NCI-H2081 treated with DMSO at 0.1 percent for 48 hours (cell line): ENCODE measurements around the gene NLRP10.

Experiments
- DNase-seq: peaks from one replicate; lab custom pipeline; 2025; lab: John Stamatoyannopoulos, UW

Gene NLRP10

GRCh38 chr11:7974668-7975067 lies 9.4 kb upstream of the NLRP10 start:
- DNase-seq, result no peak

DNA sequence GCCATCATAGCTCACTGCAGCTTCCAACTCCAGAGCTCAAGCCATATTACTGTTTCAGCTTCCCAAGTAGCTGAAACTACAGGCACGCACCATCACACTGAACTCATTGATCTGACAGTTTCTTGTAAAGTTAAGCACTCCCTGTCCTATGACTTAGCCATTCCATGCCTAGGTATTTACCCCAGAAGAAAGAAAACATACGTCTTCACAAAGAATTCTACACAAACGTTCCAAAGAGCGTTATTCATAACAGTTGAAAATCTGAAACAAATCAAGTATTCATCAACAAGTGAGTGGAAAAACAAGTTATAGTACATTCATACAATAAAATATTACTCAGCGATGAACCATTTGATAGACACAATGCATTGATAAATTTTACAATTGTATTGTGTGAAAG lies 7.8 kb upstream of the NLRP10 start:
- DNase-seq, result no peak

DNA sequence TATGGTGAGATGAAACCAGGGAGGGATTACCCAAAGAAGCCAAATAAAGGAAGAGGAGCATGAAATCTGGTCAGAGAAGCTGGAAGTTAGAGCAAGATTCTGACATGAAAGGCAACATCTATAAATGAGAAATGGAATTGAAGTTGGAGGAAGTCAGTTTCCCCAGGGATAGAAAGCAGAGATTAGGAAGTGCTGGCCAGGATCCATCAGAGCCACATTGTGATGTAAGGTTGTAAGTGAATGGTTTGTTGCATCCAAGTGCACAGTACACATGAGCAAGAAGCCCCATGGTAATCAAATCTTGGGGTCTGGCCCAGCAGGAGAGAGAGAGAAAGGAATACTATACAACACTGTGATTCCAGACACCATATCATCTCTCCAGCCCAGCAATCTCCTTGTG lies 6.6 kb upstream of the NLRP10 start:
- DNase-seq, result no peak

GRCh38 chr11:7969756-7970646 lies 4.8 kb upstream of the NLRP10 start:
- no peak for DNase-seq

- no peak for DNase-seq
These were observed 3.4 kb upstream of the NLRP10 start for GRCh38 chr11:7968686-7969085.

DNA sequence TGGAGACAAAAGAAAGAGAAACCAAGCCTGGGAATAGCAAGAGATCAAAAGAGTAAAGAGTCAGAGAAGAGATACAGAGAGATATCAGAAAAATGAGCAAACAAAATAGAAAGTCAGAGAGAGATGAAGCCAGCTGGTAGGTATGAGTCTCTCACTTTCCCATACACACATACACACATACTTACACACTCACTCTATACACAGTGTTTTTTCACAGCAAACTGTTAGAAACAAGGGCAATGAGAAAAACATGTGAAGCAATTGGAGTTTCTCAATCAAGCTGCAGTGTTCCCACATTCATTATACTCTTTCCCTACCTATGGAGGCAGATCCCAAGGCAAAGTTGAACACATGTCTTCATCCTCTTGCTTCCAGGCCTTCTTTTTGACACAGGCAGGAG lies 2.6 kb upstream of the NLRP10 start:
- DNase-seq, result no peak

DNA sequence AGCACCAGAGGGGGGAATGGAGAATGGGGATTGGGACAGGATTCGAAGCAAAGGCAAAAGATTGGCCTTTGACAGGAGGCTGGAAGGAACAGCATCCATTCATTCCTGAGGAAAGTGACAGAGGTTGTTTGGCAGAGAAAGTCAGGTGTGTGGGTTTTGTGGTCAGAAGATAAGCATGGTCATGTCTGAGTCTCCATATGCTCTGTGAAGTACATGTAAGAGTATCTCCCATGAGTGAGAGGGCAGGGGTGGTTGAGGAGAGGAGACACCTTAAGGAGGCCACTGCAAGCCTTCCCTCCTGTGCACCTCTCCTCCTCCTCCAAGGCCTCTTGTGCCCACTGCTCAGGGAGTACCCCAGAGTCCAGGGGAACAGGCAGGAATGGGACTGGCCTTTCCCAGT lies 1.9 kb upstream of the NLRP10 start:
- DNase-seq, result no peak

- DNase-seq, result no peak
These were observed 374 bp downstream of the NLRP10 start for GRCh38 chr11:7964873-7965272.

GRCh38 chr11:7964261-7964660 lies 986 bp downstream of the NLRP10 start:
- no peak for DNase-seq

DNA sequence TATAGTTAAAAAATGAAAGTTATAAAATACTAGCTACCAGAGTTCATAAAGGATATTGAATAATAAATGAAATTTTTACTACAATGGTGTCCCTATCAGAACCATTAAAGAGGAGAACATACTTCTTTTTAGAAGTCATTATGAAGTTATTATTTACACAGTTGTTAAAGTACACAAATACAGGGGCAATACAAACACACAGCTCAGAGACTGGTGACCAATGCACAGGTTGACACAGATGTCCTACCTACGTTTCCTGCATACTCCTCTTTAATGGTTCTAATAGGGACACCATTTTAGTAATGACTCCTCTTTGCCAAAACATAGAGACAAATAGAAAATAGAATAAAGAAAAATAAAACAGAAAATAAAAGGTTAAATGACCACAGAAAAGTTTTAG lies 10.1 kb downstream of the NLRP10 start:
- DNase-seq, result no peak

- DNase-seq, result no peak
These were observed 15.3 kb downstream of the NLRP10 start for GRCh38 chr11:7949934-7950333.

- no peak for DNase-seq
These were observed 21.1 kb downstream of the NLRP10 start for GRCh38 chr11:7944123-7944522.

DNA sequence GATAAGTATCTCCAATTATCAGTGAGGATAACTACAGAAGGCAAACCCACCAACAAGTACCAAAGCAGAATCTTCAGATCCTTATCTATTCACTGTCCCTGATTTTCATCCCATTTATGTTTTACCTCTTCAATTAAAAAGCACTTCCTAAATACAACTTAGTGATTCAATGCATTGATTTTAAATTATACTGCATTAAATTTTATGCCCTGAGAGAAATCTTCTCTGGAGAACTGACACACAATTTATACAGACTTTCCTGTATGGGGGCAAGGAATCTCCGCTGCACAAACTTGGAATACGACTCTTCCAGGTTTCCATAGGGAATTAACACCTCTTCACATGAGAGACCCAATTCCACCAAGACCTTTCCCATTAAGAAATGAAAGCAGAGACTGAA lies 23.6 kb downstream of the NLRP10 start, which contains the start of gene OR10A3:
OR10A3 (minus strand) TSS at position 101 of the 400 bp plus-strand sequence. CDS start 2,188 bp downstream, outside the sequence.
- no peak for DNase-seq

- DNase-seq, result no peak
These were observed 24.1 kb downstream of the NLRP10 start for GRCh38 chr11:7941146-7941545.

DNA sequence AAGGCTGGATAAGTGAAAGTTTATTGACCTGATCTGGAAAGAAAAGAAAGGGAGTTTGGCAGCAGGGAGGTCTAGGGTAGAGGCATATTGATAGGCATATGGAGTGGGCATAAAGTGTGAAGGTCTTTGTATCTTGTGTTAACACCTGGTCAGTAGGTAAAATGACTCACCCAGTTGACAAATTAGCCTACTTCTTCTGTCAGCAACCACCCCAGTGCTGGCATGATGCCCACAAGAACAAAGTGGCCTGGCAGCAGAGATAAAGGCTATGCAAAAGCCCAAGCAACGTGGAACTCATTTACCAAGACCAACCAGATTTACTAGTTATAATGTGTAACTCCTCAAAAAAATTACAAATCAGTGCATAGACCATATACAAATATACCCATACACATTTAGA lies 28.6 kb downstream of the NLRP10 start:
- no peak for DNase-seq

GRCh38 chr11:7931168-7931567 lies 34.1 kb downstream of the NLRP10 start, which contains the start of gene OR10A6:
Gene OR10A6, minus strand, starts transcription at chr11:7931268. Its CDS starts 2,606 bp downstream, at chr11:7928662.
- no peak for DNase-seq

GRCh38 chr11:7927635-7928034 lies 37.6 kb downstream of the NLRP10 start:
- DNase-seq, result no peak

- DNase-seq, result no peak
These were observed 40.7 kb downstream of the NLRP10 start for GRCh38 chr11:7924536-7924935.

DNA sequence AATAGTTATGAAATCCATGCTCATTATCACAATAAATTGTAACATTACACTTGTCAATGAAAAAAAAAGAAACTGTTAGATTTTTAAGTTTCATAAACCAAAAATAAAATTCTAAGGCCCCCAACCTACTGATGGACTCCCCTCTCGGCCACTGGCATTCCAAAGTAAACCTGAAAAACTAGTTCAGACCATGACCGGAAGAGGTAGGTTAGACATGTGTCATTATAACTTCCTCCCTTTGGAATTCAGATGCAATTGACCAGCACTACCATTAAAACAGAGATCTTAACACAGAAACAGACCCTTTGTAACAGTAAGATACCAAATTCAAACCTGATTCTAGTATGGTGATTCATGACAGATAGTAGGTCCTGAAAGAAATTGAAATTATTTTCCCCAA lies 47.1 kb downstream of the NLRP10 start:
- DNase-seq, result no peak
